Right renal cortex interstitium (tissue), 3 donors: ENCODE results near the gene SMIM29. TPM values are rescaled to one million over a fixed set of nuclear protein-coding genes. Genes with fewer than 3 reads are reported as not detected.

ENCODE experiments used
- DNase-seq, 3 donors: peaks; one replicate each; pipeline ENCODE4 v3.0.0-alpha.2; 2013; ENCODE audit warnings: low read depth in 3 of 3, low spot score in 2 of 3
- polyA plus RNA-seq, 3 donors: library from polyadenylated mRNA; unstranded; fragments of 120-200 nt; gene quantifications; one replicate each; pipeline ENCODE4 v1.2.1, GENCODE V29; 2013; ENCODE audit not compliant: insufficient read length in 3 of 3

The SMIM29 gene
- polyA plus RNA-seq, 3 donors = 12.4 to 14.1 (median 13.3) TPM

DNA sequence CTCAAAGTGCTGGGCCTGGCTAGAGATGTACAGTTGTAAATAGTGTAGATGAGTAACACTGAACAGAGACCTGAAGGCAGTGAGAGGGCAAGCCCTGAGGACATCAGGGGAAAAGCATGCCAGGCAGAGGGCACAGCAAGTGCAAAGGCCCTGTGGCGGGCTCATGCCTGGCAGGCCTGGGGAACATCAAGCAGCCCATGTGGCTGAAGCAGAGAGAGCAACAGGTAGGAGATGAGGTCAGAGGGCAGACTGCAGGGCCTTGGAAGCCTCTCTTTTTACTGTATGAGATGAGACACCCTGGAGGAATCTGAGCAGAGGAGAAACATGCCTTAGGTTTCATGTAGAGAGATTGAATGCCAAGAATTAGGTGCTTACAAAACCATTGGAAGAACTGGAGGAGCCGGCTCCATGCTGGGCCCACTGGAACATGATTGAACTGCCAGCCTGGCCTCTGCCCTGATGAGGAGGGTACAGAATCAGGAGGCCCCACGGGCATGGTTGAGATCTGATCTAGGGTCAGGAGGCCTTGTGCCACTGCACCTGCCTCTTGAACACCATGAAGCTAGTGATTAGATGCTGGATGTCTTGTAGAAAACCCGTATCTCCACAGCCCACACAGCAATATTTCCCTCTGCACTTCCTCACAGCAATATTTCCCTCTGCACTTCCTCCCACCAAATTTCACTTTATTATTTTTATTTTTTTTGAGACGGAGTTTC, 18.0 kb downstream of the SMIM29 start:
- DNase-seq = no peak

DNA sequence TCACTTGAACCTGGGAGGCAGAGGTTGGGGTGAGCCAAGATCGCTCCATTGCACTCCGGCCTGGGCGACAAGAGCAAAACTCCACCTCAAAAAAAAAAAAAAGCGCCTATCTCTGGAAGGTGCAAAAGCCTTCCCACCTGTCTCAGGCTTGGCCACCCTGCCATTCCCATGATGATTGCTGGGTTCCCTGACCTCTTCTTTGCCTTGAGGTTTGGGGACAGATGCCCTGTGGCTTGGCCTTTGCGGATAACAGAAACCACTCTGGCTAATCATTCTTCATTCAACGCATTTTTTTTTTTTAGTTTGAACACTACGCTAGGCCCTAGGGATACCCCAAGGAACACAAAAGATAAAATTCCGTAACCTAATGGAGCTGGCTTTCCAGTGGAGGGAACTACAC, 18.9 kb downstream of the SMIM29 start:
- no peak for DNase-seq

DNA sequence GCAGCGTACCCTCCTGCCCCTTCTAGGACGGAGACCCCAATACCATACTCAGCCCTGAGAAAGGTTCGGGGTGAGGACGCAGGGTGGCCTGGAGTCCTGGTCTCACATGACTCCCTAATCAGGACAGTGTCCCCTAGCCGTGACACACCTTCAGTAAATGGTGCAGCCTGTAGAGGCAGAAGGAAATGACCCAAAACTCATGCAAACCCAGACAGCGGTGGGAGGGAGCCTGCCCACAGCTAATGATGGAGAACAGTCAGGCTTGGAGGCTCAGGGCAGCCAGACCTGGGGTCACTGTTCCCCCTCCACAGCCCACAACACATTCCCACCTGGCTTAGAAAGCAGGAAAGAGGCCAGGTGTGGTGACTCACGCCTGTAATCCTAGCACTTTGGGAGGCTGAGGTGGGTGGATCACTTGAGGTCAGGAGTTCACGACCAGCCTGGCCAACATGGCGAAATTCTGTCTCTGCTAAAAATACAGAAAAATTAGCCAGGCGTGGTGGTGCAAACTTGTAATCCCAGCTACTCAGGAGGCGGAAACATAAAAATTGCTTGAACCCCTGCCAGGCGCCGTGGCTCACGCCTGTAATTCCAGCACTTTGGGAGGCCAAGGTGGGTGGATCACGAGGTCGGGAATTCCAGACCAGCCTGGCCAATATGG, 20.9 kb downstream of the SMIM29 start:
- no peak for DNase-seq

DNA sequence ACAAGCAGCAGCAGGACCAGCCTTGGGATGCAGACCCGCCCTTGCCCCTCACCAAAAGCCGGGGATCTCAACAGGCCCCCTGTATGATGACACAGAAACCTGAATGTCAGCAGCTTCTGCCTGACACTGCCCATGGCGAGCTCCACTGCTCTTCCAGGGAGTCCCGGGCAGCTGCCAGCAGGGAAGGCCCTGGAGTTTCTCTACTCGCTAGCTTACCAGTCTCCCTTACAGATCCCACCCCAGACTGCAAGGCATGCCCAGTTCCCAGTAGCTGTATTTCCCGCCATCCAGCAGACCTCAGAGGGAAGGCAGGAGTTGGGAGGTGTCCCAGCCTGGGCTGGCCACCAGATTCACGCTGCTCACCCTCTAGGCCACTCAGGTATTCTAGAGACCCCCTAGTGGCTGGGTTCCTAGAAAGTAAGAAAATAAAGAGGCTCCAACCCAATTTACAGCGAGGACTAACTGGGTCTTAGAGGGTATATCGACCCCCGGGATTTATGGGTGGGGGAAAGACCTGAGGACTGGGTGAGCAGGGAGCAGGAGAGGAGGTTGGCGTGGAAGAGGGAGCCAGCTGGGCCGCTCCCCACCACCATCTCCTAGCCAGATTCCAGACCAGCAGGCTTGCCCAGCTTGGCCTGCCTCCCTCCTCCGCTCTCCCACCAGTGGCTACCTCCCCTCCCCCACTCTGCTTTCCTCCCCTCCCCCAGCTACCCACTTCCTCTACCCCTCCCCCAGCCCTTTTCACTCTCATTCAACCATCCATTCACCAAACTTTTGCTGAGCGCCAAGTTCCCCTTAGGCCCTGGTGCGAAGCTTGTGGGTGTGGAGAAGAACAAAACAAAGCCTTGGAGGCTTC, 21.8 kb downstream of the SMIM29 start:
- DNase-seq = no peak

DNA sequence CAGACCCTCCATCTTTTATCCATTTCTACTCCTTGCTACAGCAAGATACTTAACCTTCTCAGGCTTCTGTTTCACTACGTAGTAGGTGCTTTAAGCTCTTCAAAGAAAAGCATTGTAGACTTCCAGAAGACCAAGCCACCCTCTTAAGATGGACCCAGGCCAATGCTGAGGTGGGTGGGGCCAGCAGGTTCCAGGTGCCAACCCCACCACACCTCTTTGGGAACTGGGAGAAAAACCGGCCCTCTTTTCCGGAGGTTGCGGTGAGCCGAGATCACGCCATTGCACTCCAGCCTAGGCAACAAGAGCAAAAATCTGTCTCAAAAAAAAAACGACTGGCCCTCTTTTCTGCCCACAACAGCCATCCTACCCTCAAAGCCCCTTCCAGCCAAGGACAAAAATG, 22.7 kb downstream of the SMIM29 start:
- no peak for DNase-seq

DNA sequence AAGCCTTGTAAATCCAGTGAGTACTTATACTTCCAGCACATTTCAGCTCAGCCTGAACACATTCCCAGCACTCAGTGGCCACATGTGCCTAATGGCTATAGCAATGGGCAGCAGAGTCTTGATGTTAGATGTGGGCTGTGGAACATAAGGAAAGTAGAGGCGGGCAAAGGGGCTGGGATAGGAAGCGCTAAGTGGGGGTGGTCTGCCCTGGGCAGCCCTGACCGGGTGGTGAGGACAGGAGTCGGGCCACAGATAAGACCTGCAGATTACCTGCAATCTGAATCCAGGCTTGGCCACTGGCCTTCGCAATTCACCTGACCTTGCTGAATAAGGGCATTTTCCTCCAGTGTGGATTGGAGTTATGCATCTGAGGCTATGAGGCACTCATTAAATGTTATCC, 23.3 kb downstream of the SMIM29 start:
- DNase-seq = no peak

DNA sequence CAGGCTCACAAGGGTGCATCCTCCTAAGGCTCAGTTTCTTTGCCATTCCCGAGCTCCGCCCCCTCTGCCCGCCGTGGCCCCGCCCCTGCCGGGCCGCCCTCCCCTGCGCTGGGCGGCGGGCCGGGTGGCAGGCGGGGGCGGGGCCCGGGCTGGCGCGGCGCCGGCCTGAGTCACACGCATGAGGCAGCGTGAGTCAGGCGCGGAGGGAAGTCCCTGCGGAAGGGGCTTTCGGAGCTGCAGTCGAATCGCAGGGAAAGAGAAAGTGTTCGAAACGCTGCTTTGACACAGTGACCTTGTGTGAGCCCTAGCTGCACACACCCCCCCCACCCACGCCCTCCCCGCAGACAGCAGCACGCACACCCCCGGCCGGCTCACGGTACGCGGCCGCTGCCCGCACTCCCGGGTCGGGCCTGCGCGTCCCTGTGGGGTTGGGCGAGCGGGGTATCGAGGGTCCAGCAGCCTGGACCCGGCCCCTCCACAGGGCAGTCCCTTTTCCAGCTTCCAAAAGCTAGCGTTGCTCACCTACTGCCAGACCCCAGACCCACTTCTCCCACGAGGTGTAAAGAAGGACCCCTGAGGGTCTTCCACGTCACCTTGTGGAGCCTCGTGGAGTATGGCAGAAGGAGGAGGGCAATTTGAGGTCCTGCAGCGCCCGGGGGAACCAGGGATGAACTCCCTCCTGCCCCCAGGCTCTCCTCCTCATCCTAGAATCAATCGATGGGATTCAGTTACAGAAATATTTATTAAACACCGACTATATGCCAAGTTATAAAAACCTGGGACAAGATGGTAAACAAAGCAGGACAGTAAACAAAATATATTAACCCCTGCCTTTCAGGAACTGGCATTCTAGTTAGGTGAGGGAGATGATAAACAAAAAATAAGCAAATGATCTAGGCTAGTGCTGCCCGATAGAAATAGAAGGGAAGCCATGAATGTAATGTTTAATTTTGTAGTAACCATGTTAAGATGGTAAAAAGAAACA, 24.6 kb downstream of the SMIM29 start:
- DNase-seq = peak in 1 of 3 donors; percentile 75

DNA sequence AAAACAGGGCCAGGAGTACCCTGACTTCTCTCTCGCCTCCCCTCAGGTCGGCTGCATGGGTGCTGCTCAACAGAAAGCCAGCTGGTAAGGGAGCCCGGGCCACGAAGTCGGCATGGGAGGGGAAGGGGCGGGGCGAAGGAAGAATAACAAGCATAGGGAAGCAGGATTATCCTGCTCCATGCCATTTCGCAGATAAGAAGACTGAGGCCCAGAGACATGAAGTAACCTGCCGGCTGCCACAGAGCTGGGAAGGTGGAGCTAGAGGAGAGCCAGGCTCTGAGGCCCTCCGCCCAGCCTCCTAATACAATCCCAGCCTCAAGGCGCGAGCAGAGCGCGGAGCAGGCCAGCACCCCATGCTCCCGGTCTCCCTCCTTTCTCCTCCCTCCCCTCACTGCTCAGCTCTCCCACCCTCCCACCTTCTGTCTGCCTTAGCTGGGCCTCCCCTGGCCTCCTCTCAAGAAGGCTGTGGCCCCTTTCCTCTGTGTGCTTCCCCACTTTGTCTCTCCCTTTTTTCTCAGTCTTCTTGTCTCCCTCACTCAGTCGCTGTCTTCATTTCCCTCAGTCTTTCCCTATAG, 25.3 kb downstream of the SMIM29 start:
- DNase-seq = peak in 1 of 3 donors; percentile 72

DNA sequence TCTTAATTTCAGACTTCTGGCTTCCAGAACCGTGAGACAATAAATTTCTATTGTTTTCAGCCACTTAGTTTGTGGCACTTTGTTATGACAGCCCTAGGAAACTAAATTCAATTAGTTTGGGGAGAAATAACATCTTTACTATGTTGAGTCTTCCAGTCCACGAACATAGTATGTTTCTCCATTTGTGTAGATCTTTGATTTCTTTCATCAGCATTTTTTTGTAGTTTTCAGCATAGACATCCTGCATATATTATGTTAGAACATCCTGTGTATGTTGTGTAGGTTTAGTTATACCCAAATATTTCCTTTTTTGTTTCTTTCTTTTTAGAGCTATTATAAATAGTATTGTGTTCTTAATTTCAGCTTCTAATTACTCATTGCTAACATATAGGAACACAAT, 30.1 kb downstream of the SMIM29 start:
- DNase-seq = no peak

DNA sequence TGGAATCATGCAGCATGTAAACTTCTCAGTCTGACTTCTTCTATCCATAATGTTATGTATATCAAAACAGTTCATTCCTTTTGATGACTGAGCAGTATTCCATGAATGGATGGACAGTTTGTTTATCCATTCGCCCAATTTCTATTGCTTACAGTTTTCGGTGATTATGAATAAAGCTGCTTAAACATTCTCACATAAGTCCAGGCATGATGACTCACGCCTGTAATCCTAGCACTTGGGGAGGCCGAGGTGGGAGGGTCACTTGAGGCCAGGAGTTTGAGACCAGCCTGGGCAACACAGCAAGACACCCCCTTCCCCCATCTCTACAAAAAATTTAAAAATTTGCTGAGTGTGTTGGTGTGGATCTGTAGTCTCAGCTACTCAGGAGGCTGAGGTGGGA, 35.0 kb downstream of the SMIM29 start:
- no peak for DNase-seq

DNA sequence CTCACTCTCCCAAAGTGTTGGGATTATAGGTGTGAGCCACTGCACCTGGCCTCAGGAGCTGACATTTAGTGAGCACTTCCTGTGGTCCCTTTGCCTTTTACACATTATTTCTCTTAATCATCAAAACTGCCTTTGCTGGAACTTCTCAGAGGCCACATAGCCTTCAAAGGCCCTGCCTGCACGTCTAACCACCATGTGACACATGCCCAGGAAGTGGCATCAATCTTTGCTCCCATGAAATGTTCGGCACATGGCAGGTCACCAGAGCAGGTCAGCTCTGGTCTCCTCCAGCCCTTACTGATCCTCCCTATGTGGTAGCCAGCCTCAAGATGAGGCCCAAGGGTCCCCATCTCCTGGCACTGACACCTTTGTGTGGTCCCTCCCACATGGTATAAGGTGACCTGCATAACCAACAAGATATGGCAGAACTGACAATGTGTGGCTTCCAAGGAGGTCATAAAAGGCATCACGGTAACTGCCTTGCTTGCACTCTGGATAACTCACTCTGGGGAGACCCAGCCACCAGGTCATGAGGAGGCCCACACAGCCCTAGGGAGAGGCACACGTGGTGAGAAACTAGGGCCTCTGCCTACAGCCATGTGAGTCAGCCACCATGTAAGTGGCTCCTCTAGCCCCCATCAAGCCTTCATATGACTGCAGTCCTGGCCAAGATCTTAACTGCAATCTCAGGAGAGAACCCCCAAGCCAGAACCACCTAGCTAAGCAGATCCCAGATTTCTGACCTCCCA, 40.9 kb downstream of the SMIM29 start:
- no peak for DNase-seq

DNA sequence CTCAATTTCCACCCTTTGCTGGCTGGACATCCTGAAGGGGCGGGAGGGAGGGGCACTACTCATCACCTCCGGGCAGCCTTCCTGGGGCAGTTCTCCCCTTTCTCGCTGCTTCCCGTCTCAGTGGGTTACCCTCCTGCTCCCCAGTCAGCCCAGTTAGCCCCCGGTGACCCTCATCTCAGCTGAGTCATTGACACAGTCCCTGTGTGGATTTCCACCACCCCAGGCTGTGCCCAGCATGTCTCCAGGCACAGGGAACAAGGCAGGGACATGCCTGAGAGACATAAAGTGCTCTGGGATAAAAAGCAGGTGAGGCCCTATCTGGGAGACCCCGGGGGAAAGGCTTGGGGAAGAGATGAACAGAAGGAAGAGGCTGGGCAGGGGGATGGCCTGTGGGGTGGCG, 42.1 kb downstream of the SMIM29 start:
- DNase-seq = no peak

DNA sequence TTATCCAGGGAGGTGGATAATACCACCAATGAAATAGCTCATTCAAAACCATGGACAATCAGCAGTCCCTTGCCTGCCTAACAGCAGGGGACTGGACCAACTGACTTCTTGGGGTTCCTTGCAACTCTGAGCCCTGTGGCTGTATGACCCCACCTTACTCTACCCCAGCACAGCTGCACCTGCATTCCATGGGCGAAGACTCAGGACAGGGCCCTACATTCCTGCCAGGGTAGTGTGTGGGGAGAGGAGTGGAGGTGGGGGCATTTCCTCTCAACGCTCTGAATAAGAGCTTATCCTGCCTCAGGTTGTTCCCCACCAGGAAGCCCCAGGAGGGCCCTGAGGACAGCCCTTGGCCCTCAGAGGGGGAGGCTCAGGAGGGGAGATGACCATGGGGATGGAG, 42.9 kb downstream of the SMIM29 start:
- DNase-seq = no peak

DNA sequence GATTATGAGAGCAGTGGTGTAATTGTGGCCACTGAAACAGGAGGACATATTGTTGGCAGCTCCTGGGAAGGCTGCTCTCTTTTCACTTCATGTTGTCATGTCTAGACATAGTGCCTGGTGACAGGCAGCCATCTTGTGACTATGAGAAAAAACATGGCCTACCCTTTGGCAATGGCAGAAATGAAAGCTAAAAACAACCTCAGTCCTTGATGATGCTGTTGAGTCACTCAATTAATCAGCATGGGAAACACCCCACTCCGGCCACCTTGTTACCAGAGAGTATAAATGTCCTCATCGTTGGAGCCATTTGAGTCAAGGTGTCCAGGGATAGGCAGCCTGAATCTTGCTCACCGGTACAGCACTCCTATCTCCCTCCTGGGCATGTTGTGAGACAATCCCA, 43.3 kb downstream of the SMIM29 start:
- no peak for DNase-seq

DNA sequence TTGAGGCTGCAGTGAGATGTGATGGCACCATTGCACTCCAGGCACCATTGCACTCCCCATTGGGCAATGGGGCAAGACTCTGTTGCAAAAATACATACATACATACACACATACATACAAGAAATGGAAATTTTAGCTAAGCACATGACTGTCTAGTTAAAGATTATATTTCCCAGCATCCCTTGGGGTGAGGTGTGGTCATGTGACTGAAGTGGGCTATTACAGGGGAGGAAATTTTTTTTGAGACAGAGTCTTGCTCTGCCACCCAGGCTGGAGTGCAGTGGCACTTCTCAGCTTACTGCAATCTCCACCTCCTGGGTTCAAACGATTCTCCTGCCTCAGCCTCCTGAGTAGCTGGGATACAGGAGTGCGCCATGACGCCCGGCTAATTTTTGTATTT, 44.1 kb downstream of the SMIM29 start:
- DNase-seq = no peak

DNA sequence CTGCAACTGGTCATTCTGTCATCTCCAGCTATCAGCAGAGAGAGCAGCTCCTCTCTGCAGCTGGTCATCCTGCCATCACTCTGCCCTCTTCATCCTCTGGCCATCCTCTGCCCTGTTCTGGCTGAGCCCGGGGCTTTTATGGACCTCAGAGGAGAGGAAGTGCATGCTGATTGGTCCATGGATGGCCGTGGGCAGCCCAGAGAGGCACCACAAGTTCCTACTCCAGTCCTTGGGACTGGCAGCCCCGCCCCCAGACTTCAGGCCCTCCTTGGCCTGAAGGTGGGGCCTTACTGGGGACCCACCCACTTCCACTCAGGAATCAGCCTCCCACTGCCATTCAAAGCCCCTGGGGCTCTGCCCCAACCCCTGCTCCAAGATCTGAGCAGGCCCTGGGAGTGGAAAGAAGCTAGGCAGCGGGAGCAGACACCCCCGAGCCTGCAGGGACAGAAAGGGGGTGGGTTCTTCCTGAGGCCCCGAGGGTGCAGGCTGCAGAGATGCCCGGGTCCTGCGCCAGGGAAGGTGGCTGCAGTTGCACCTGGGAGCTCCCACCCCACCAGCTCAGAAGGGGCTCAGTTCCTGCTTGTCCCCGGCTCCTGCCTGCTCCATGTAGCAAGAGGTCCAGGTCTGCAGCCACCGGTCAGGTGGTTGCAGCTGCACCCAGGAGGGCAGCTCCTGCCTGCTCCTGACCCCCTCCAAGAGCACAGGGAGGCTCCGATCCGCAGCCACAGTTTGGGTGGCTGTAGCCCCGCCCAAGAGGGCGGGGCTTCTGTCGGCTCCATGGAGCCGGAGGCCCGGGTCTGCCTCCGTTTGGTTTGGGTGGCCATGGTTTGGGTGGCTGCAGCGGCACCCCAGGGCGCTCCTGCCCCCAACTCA, 46.2 kb downstream of the SMIM29 start:
- no peak for DNase-seq

DNA sequence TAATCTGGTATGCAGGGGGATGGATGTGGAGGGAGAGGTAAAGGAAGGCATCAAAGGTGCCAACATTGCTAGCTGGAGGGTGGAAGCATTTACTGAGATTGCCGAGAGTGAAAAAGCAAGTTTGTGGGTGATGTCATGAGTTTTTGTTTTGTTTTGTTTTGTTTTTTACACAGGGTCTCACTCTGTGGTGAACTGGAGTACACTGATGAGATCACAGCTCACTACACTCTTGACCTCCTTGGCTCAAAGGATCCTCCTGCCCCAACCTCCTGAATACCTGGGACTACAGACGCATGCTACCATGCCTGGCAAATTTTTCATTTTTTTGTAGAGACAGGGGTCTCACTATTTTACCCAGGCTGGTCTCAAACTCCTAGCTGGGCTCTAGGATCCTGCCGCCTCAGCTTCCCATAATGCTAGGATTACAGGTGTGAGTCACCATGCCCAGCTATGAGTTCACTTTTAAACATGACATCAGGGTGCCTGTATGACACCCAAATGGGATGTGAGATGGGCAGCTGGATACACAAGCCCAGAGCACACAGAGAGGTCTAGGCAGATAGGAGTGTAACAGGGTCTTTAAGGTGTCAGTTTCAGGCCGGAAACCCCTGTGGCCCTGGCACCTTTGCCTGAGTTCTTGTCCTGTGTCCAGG, 47.2 kb downstream of the SMIM29 start:
- no peak for DNase-seq
